ENCODE results near the gene AKAP1.

GRCh38 chr17:57071991-57072944 lies 12.8 kb upstream of the AKAP1 start:
- TF ChIP-seq YY1 (IDR thresholded peaks at IDR 0.05) (no peak), RAD21 (IDR thresholded peaks at IDR 0.05) (no peak), EGR1 (IDR thresholded peaks at IDR 0.05; ENCODE audit: low read depth in 2 of 2) (no peak), REST (IDR thresholded peaks at IDR 0.05) (no peak), GABPA (IDR thresholded peaks at IDR 0.05 in 1 of 2, conservative IDR thresholded peaks at IDR 0.05 in 1 of 2) (no peak), TAF1 (conservative IDR thresholded peaks at IDR 0.05) (no peak), JUND (IDR thresholded peaks at IDR 0.05) (no peak), HNF4G (IDR thresholded peaks at IDR 0.05) (no peak)
- TF ChIP-seq, protein P1, sequence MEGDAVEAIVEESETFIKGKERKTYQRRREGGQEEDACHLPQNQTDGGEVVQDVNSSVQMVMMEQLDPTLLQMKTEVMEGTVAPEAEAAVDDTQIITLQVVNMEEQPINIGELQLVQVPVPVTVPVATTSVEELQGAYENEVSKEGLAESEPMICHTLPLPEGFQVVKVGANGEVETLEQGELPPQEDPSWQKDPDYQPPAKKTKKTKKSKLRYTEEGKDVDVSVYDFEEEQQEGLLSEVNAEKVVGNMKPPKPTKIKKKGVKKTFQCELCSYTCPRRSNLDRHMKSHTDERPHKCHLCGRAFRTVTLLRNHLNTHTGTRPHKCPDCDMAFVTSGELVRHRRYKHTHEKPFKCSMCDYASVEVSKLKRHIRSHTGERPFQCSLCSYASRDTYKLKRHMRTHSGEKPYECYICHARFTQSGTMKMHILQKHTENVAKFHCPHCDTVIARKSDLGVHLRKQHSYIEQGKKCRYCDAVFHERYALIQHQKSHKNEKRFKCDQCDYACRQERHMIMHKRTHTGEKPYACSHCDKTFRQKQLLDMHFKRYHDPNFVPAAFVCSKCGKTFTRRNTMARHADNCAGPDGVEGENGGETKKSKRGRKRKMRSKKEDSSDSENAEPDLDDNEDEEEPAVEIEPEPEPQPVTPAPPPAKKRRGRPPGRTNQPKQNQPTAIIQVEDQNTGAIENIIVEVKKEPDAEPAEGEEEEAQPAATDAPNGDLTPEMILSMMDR (IDR thresholded peaks at IDR 0.05; ENCODE audit: low read depth, low read length, missing input control), result no peak
- TF ChIP-seq, protein P2, sequence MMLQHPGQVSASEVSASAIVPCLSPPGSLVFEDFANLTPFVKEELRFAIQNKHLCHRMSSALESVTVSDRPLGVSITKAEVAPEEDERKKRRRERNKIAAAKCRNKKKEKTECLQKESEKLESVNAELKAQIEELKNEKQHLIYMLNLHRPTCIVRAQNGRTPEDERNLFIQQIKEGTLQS (IDR thresholded peaks at IDR 0.05), result no peak
